ENCODE data around the gene NCKAP5.
"Not testable (repeated sequence)": the region's sequence is repeated elsewhere in the genome, so short reads cannot be mapped to it uniquely, and the experiment has no call there.

Gene NCKAP5

GRCh38 chr2:132729522-132729921, 838.7 kb downstream of the NCKAP5 start:
- no peak for DNase-seq

DNA sequence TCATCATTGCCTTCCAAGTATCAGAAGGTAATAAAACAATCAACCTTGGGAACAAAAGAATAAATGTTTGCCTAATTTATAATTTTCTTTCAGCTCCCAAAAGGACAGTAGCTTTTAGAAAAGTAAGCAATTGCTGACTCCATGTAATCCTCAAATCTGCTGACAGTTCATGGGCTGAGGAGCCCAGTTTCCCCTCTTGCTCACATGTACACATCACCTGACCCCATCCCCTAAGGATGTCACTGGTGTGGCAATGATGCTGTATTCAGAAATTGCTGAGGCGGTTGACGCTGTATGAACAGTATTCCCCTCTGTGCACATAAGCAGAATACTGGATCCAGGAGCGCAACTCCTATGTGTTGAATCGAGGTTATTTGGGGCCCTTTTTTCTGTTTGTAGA, 842.1 kb downstream of the NCKAP5 start:
- no peak for DNase-seq

- DNase-seq: no peak
Observed at GRCh38 chr2:132725748-132726147, 842.5 kb downstream of the NCKAP5 start.

DNA sequence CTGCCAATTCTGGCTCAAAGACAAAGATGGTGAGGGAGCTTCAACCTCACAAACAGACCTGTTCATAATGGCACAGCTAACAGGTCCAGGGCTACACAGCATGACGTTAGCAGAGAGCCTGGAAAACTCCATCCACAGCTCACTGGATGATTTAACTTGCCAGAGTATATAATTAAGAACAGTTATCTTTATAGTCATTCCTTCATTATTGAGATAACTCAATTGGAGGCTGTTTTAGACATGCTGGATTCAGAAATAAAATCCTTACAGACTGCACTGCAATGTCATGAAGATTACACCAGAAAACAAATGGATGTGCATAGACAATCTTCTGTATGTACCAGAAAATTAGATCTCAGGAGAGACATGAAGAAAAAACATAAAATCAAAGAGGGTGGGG, 843.1 kb downstream of the NCKAP5 start:
- no peak for DNase-seq

- DNase-seq: no peak
Observed at GRCh38 chr2:132721938-132722337, 846.3 kb downstream of the NCKAP5 start.

GRCh38 chr2:132720393-132720792, 847.9 kb downstream of the NCKAP5 start:
- no peak for DNase-seq

DNA sequence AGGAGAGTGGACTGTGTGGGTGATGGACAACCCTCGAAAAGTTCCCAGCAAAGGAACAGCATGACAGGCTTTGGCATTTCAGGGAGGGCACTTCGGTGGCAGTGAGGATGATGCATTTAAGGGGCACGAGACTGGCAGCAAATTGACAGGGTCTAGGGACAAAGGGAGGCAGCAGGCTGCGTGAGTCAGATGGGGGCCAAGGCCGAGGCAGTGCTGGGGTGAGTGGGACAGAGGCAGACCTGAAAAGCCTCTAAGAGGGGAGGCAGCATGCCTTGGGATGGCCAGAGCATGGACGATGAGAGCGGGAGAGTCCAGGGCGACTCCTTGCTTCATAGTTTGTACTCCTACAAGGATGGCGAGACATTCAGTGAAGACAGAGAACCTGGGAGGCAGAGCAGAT, 848.8 kb downstream of the NCKAP5 start:
- no peak for DNase-seq

DNA sequence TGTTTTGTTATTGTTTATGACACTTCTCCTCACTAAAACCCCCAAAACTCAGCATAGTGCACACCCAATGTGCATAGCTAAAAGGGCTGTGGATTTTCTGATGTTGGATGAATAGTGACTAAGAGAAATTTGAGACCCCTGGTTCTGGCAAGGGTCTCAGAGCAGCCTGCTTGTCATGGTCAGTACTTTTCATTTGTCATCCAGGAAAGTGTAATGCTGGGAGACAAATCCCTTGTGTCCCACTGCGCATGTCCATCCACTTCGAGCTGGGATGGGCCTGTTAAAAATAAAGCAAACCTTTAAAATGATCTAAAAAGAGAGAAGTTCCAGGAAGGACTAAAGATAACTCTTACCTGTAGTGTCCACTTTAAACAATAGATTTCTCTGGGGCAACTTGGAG, 851.3 kb downstream of the NCKAP5 start:
- no peak for DNase-seq

GRCh38 chr2:132715386-132716351, 852.6 kb downstream of the NCKAP5 start:
- DNase-seq: no peak

DNA sequence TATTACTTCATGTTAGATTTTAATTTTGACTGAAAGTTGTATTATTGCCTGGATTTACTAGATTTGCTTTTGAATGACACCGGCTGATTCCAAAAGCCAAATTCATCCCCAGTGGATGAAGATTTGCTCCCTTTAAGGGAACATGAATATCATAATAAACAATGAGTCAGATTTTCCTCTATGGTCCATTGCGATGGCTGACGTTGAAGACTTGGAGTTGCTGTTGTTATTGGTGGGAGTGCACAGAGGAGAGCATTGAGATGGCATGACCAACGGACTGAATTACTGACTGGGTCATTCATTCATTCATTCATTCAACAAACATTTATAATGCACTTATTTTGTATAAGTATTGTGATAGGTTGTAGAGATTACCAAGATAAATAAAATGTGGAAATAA, 864.9 kb downstream of the NCKAP5 start:
- DNase-seq: no peak

DNA sequence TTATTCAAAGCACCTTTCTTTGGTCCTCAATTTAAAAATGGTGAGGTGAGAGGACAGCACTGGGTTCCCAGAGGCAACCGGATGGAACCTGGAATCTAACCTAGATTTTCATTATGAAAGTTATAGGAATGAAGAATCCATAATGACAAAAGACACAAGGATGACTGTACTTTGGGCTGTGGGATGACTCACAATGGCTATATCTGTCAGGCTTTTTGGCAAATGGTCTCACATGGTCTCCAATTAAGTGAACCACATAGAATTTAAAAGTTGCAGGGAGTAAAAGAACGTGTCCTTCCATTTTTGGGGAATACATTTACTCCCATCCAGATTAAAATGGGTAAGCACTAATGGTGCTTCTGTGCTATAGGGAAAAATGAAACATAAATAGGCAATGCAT, 866.5 kb downstream of the NCKAP5 start:
- DNase-seq: no peak

- DNase-seq: not testable (repeated sequence)
Observed at GRCh38 chr2:132699802-132700201, 868.5 kb downstream of the NCKAP5 start.

- DNase-seq: not testable (repeated sequence)
Observed at GRCh38 chr2:132698347-132698746, 869.9 kb downstream of the NCKAP5 start.

DNA sequence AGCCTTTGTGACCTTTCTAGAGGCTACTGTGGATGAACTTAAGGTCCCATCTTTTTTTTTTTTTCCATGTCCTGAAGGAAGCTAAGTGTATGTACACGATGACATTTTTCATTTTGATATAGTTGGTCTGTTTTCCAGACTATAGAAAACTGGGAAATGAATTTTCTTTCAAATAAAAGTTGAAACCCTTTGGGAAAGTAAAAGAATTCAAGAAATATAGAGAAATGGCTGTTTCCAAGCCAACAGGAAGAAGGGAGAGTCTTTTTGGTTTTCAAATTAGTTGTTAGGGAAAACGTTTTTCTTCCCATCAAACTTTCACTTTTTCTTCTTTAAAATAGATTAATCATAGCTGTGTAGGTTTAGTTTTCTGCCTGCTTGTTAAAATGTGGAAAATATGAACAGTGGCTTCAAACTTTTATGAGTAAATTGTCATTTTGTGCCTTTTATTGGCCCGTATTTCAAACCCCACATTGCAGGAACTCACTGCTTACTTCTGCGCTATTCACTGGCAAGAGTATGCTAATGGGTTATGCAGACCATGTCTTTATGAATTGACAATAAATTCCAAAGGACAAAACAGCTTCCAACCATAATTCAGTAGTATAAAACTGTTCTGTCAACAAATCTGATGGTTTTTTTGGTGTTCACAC, 870.6 kb downstream of the NCKAP5 start:
- DNase-seq: no peak

DNA sequence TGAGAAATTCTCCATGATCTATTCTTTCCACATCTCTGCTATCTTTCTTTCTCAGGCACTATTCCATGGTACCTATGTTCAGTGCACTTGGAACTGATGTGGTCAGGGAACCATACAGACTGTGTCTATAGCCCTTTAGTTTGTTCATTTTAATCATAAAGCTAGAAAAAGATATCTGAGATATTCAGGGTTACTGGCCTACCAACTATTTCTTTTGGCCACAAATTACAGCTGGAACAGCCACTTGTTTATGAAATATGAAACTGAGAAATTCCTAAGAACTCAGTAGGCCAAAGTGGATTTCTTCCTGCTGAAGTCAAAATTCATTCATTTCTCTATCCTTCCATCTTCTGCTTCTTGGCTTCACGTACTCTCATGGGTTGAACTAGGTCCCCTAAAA, 875.4 kb downstream of the NCKAP5 start:
- no peak for DNase-seq

DNA sequence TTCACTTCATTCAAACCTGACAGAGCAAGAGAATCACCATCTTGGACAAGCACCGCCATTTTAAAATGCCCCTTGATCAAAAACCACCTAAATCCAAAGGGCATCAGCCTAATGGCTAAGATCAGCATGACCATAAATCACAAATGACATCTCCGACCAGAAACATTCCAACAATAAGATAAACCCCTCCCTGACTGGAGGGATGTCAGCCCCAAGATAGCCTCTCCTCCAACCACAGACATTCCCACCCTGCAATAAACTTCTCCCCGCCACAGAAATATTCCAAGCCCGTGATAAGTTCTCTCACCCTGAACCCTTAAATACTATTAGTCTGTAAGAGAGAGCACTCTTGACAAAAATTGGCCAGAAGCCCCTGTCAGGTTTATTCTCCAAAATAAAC, 876.7 kb downstream of the NCKAP5 start:
- DNase-seq: no peak

DNA sequence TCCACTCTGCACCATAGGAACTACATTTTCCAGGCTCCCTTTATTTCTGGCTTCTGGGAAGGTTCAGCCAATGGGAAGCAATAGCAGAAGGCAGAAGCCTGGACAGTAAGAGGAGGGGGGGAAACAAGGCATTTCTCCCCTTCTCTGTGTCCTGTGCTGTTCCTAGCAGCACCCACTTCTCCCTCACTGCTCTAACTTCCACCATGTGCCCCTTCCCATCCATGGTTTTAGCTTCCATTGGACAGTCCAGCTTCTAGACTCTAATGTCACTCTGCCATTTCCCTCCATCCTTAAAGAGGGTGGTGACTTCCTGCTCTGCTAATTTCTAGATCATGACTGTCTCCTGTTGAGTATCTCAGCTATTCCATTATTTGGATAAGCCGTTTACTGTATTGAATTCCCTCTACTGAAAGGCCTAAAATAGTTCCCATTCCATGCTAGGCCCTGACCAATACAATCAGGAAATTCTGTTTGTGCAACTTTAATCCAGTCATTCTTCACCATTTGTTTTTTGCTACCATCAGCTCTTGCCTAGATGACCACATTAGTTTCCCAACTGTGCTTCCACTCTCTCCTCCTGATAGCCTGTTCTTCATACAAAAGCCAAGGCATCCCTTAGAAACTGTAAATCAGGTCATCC, 877.5 kb downstream of the NCKAP5 start:
- DNase-seq: no peak

GRCh38 chr2:132681766-132682165, 886.5 kb downstream of the NCKAP5 start:
- DNase-seq: no peak

DNA sequence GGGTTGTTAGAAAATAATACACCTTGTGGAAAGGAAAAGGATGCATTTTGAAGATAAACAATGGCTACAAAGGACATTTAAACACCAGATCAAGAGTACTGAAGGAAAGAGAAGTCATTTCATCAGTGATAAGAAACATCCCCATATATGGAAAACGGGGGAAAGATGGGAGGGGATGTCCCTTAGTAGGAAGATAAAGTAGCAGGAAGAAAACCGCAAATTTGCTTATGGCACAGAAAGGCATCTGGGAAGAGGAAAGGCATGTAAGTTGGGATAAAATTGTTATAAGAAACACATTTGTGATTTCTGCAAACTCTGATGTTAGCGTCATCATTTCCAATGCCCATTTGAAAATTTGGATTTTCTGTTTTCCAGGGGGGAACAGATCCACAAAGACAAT, 887.7 kb downstream of the NCKAP5 start:
- no peak for DNase-seq

- DNase-seq: no peak
Observed at GRCh38 chr2:132678483-132678882, 889.8 kb downstream of the NCKAP5 start.

DNA sequence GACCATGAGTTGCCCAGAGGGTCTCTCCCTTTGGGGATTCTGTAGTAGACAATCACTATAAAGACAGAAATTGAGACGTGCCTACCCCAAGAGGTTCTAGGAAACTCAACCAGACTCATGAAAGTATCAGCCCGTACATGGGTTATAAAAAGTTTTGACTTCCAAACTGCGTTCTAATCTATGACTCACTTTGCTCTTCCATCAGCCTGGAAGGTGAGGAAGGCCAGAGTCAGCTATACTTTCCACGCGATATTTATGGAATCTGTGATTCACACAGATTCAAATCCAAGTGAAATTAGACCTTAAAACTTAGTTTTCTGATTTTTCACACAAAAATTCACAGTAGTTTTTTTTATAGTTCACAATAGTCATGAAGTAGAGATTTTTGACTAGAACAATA, 890.6 kb downstream of the NCKAP5 start:
- DNase-seq: no peak

- no peak for DNase-seq
Observed at GRCh38 chr2:132676999-132677398, 891.3 kb downstream of the NCKAP5 start.

DNA sequence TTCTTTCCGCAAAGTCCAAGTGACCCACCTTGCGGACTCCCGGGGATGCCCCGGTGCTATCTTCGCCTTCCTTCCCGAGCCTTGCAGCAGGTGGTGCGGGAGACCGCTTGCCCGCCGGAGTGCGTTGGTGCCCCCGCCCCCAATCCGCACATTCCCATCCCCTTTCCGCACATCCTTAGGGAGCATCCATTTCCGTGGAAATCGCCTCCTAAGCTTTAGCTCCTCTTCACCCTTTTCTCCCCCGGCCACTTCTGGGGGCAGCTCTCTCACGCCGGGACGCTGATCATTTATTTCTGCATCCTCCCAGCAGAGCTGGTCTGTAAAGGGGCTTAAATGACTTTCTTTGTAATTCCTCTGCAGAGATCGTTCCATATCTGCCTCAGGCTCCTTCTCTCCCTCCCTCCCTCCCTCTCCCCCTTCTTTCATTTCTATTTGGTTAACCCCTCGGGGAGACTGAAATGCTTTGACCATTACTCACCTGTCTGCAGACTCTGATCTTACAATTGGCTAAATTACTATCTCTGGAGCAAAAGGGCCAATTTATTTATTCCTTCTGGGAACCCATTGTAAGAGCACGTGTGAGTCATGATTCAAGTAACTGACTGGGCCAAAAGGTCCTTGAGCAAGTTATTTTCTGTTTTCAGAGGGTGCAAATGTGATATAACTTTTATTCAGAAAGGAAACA, 897.0 kb downstream of the NCKAP5 start:
- no peak for DNase-seq

Data from NCI-H2107 (cell line).